LNCaP clone FGC (cell line): ENCODE data around the gene INTS1.

Experiments
- DNase-seq: peaks from one replicate; pipeline ENCODE4 v3.0.0-alpha.2; 2011; ENCODE audit warnings: low read depth
- H3K4me3 ChIP-seq: 2 replicates; pipeline ENCODE4 v1.5.1; 2011; ENCODE audit warnings: mild to moderate bottlenecking, low read depth, low read length, control low read depth
- CTCF ChIP-seq: IDR thresholded peaks from 2 replicates; pipeline ENCODE4 v1.5.1; 2012; ENCODE audit warnings: mild to moderate bottlenecking; ENCODE audit not compliant: control insufficient read depth, insufficient read depth; ENCODE audit errors: extremely low read depth

The INTS1 gene

GRCh38 chr7:1478480-1478879 lies 25.7 kb downstream of the INTS1 start:
- DNase-seq = no peak

GRCh38 chr7:1476859-1477258 lies 27.3 kb downstream of the INTS1 start:
- no peak for TF ChIP-seq CTCF
- no peak overlapping the region for H3K4me3 ChIP-seq
- DNase-seq = no peak

More at GRCh38 chr7:1478480-1478879, 25.7 kb downstream of the INTS1 start:
- no peak overlapping the region for H3K4me3 ChIP-seq
- TF ChIP-seq CTCF = no peak

GRCh38 chr7:1475991-1476390 lies 28.2 kb downstream of the INTS1 start:
- no peak for TF ChIP-seq CTCF

GRCh38 chr7:1475393-1475792 lies 28.8 kb downstream of the INTS1 start:
- H3K4me3 ChIP-seq = no peak overlapping the region
- no peak for DNase-seq
- TF ChIP-seq CTCF = no peak

More at GRCh38 chr7:1475991-1476390, 28.2 kb downstream of the INTS1 start:
- no peak overlapping the region for H3K4me3 ChIP-seq
- DNase-seq = no peak

- DNase-seq = no peak
- TF ChIP-seq CTCF = no peak
- no peak overlapping the region for H3K4me3 ChIP-seq
These were observed 29.5 kb downstream of the INTS1 start for GRCh38 chr7:1474736-1475135.

GRCh38 chr7:1473864-1474512 lies 30.2 kb downstream of the INTS1 start:
- no peak overlapping the region for H3K4me3 ChIP-seq
- peak; percentile 100 for TF ChIP-seq CTCF
- peak; percentile 76 for DNase-seq

GRCh38 chr7:1470901-1471300 lies 33.3 kb downstream of the INTS1 start:
- no peak overlapping the region for H3K4me3 ChIP-seq
- no peak for DNase-seq
- no peak for TF ChIP-seq CTCF
